Body of pancreas (tissue), 4 donors: ENCODE results near the gene DCTN1. TPM values are rescaled to one million over a fixed set of nuclear protein-coding genes. Genes with fewer than 3 reads are reported as not detected.

Source experiments
- ATAC-seq: fragments of 150-250 bp; one replicate; pipeline ENCODE4 v1.9.1; 2016
- DNase-seq, 4 donors: peaks; one replicate each; pipeline ENCODE4 v3.0.0-alpha.2; 2019
- H3K27ac ChIP-seq, 4 donors: fragments of 200-600 bp; sonication (generic); 1 replicate in 3 of 4; 2 replicates in 1 of 4; pipeline versions ENCODE4 v1.5.1 to v1.6.1; 2016 to 2019; ENCODE audit warnings: mild to moderate bottlenecking in 1 of 4, mixed read lengths in 1 of 4, moderate library complexity in 1 of 4
- H3K27me3 ChIP-seq, 2 donors: fragments of 200-600 bp; sonication (generic); one replicate each; pipeline ENCODE4 v1.6.0; 2016; ENCODE audit warnings: mild to moderate bottlenecking in 1 of 2
- H3K36me3 ChIP-seq, 2 donors: fragments of 200-600 bp; sonication (generic); replicated peaks in 1 of 2; 2 replicates each; pipeline ENCODE4 v1.5.1; 2016; ENCODE audit warnings: low read depth in 2 of 2; ENCODE audit not compliant: insufficient read depth in 1 of 2
- H3K4me1 ChIP-seq: fragments of 200-600 bp; sonication (generic); one replicate; pipeline ENCODE4 v1.6.0; 2016
- H3K4me3 ChIP-seq, 2 donors: fragments of 200-600 bp; sonication (generic); 1 replicate in 1 of 2; 2 replicates in 1 of 2; pipeline ENCODE4 v1.5.1; 2016 to 2019
- H3K9me3 ChIP-seq, 3 donors: fragments of 200-600 bp; sonication (generic); 1 replicate in 2 of 3; 2 replicates in 1 of 3; pipeline ENCODE4 v1.5.1; 2016
- POLR2A ChIP-seq, 3 donors: fragments of 450-650 bp; IDR thresholded peaks; one replicate each; pipeline ENCODE4 v1.6.1; 2016; ENCODE audit warnings: antibody characterized with exemption in 3 of 3, mild to moderate bottlenecking in 2 of 3
- WGBS, 2 donors: methylation state at CpG; one replicate each; pipeline ENCODE4 v1.1.5; 2017; 5-methylcytosine and 5-hydroxymethylcytosine counted together
- intact Hi-C: fragments of 100-400 bp; cut with DNase I; formaldehyde crosslinking; loops from one replicate; pipeline ENCODE4 v1.15.1; 2023
- total RNA-seq, 2 donors: library from RNA; depleted of rRNA; stranded (reverse); fragments of >200 nt; gene quantifications; one replicate each; pipeline ENCODE4 v1.1.0, GENCODE V29; 2016
- TF ChIP-seq, protein P1 (sequence below), 7 experiments: fragments of 450-650 bp in 4 of 7; fragments of 200-600 bp in 3 of 7; sonication (generic) in 3 of 7; IDR thresholded peaks; one replicate each; pipeline ENCODE4 v1.5.1; 2016 to 2019; ENCODE audit warnings: antibody characterized with exemption in 7 of 7

The DCTN1 gene
- total RNA-seq, 2 donors from 2014 or later: 71.3 to 82.4 TPM

DNA sequence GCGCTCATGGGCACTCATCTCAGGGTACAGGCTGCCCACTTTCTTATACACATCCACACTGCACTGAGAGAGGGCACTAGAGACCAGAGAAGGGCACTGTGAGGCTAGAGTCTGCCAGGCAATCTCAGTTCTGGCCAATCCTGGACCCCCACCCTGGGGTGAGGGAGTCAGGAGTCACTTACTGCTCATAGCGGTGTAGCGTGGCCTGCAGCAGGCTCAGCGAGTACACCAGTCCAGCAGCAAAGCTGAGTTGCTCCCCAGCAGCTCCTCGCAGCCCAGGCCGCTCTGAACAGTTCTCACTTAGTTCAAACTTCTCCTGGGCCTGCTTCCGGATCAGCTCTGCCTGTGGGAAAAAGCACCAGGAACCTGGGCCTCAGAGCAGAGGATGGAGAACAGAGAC, 12.3 kb downstream of the DCTN1 start:
- TF ChIP-seq POLR2A (IDR thresholded peaks at IDR 0.05): no peak
- TF ChIP-seq, protein P1, sequence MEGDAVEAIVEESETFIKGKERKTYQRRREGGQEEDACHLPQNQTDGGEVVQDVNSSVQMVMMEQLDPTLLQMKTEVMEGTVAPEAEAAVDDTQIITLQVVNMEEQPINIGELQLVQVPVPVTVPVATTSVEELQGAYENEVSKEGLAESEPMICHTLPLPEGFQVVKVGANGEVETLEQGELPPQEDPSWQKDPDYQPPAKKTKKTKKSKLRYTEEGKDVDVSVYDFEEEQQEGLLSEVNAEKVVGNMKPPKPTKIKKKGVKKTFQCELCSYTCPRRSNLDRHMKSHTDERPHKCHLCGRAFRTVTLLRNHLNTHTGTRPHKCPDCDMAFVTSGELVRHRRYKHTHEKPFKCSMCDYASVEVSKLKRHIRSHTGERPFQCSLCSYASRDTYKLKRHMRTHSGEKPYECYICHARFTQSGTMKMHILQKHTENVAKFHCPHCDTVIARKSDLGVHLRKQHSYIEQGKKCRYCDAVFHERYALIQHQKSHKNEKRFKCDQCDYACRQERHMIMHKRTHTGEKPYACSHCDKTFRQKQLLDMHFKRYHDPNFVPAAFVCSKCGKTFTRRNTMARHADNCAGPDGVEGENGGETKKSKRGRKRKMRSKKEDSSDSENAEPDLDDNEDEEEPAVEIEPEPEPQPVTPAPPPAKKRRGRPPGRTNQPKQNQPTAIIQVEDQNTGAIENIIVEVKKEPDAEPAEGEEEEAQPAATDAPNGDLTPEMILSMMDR (IDR thresholded peaks at IDR 0.05): no peak
- Histone ChIP-seq H3K27me3 (no peaks in the 10 kb centered on the region), H3K4me3 (no peak overlapping the region), H3K4me1 (no peaks in the 10 kb centered on the region), H3K9me3 (no peaks in the 10 kb centered on the region), H3K27ac (no peak overlapping the region), H3K36me3 (peaks cover 10 to 56% of the 10 kb centered on the region in 2 donors)
- DNase-seq (no peak), ATAC-seq (no peak)
- intact Hi-C loops: no loop called here
- WGBS, 2 donors: 96 to 97% methylated on average over 5 to 7 of the region's 7 CpGs

DNA sequence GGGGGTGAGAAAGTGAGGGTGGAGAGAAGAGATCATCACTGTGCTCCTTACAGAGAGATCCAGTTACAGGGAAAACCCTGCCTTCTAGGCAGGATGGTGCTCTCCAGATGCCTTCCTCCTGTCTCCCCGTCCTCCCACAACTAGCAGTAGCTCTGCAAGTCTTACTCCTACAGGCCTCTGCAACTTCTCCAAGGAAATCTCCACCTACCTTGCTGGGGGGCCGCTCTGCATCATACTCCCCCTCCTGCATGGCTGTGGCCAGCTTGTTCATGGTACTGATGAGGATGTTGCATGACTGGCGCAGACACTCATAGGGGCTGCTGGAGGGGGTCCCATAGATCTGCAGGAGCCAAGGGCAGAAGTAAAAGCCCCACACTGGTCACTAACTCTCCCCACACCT, 14.1 kb downstream of the DCTN1 start:
- intact Hi-C loops: no loop called here
- Histone ChIP-seq H3K36me3 (peaks cover 19 to 66% of the 10 kb centered on the region in 2 donors), H3K4me3 (no peak overlapping the region), H3K27ac (no peak overlapping the region), H3K4me1 (no peaks in the 10 kb centered on the region), H3K9me3 (no peaks in the 10 kb centered on the region), H3K27me3 (no peaks in the 10 kb centered on the region)
- DNase-seq (no peak), ATAC-seq (no peak)
- WGBS, 2 donors: 93 to 100% methylated on average over 3 of the region's 3 CpGs
- TF ChIP-seq, protein P1 (IDR thresholded peaks at IDR 0.05): no peak
- TF ChIP-seq POLR2A (IDR thresholded peaks at IDR 0.05): no peak

DNA sequence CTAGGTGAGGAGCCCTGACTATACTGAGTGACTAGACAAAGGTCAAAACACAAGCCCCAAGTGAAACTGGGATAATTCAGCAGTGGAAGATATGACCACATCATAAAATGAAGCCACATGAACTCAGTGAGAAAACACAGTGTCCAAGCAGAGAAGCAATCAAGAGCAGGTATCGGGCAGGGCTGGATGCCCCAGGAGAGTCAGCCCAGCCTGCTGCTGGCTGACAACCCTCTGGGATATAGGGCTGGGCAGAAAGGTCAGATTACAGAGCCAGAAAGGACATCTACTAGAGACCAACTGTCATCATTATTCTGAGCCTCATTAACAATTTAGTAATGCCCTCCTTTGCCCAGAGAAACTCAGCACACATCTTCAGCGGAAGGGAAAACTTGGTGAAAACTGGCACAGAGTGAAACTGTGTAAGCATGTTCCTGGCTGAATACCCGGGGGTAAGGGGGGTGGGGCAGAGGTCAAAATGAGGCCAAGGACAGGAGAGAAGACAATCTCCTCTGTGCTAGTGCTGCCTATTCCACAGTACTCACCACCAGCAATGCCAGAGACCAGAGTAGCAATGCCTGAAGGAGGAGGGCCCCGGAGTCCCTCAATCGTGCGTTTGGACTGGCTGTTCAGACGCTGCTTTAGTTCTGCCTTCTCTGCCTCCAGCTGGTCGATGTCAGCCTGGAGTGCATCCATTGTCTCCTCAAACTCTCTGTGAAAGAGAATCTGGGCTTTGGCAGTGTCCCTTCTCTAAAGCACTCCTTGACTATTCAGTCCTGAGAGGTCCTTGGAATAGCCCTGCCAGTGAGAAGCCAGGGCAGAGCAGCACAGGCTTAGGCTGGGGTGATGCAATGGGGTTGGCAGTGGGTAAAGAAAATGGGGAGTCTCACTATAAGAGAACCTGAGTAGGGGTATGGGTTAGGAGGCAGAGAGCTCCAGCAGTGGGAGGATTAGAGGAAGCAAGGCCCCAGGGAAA, 15.3 kb downstream of the DCTN1 start:
- Histone ChIP-seq H3K9me3 (no peaks in the 10 kb centered on the region), H3K27ac (no peak overlapping the region), H3K4me1 (no peaks in the 10 kb centered on the region), H3K4me3 (no peak overlapping the region), H3K27me3 (no peaks in the 10 kb centered on the region), H3K36me3 (peaks cover 10 to 60% of the 10 kb centered on the region in 2 donors)
- intact Hi-C loops: no loop called here
- DNase-seq: no peak
- 77 to 82% methylated on average over 8 of the region's 8 CpGs for WGBS, 2 donors
- ATAC-seq: no peak
- TF ChIP-seq, protein P1 (IDR thresholded peaks at IDR 0.05): no peak
- no peak for TF ChIP-seq POLR2A (IDR thresholded peaks at IDR 0.05)

DNA sequence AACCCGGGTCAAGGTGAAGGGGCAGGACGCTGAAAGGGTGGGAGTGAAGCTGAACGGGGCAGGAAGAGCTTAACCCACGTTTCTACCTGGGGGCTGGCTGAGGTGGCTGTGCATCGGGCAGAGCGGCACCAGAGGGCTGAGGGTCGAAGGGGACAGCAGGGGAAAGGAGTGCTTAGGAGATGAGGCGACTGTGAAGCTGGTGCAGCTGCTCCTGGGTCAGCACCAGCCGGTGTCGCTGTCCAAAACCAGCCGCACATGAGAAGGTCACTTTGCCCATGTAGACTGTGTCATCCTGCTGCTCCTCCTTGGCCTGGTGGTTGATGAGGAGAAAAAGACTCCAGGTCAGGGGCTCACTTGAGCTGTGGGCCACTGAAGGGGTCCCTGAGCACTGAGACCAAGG, 18.8 kb downstream of the DCTN1 start:
- no peak overlapping the region for H3K4me3 ChIP-seq
- intact Hi-C loops: no loop called here
- no peaks in the 10 kb centered on the region for H3K4me1 ChIP-seq
- peaks cover 10 to 33% of the 10 kb centered on the region in 2 donors for H3K36me3 ChIP-seq
- TF ChIP-seq, protein P1 (IDR thresholded peaks at IDR 0.05): no peak
- no peak for TF ChIP-seq POLR2A (IDR thresholded peaks at IDR 0.05)
- no peaks in the 10 kb centered on the region for H3K9me3 ChIP-seq
- no peaks in the 10 kb centered on the region for H3K27me3 ChIP-seq
- ATAC-seq: no peak
- WGBS, 2 donors: 76 to 82% methylated on average over 10 to 11 of the region's 11 CpGs
- no peak overlapping the region for H3K27ac ChIP-seq
- DNase-seq: no peak
